Natural killer cell (primary cell): ENCODE data around the gene STK38L. TPM values are rescaled to one million over a fixed set of nuclear protein-coding genes. Genes with fewer than 3 reads are reported as not detected.

Experiments
- ATAC-seq, 3 donors: fragments of 150-1000 bp in 2 of 3; fragments of 200-7000 bp in 1 of 3; cut with Tn5 transposase; 1 replicate in 1 of 3; 2 replicates in 2 of 3; pipeline ENCODE4 v1.10.0; 2021; ENCODE audit warnings: mild to moderate bottlenecking in 2 of 3, moderate library complexity in 2 of 3
- DNase-seq, 2 donors: peaks; one replicate each; pipeline versions ENCODE4 v3.0.0 to v3.0.0-alpha.2; 2013 to 2021; ENCODE audit warnings: mixed read lengths in 1 of 2
- H3K27ac ChIP-seq: one replicate; pipeline ENCODE4 v1.5.1; 2013; ENCODE audit warnings: mild to moderate bottlenecking, low read length
- H3K27me3 ChIP-seq: one replicate; pipeline ENCODE4 v1.6.1; 2013; ENCODE audit warnings: low read length; ENCODE audit not compliant: control insufficient read depth, insufficient read depth
- H3K36me3 ChIP-seq: one replicate; pipeline ENCODE4 v1.6.1; 2013; ENCODE audit warnings: low read length; ENCODE audit not compliant: control insufficient read depth, insufficient read depth
- H3K4me1 ChIP-seq: one replicate; pipeline ENCODE4 v1.6.1; 2013; ENCODE audit warnings: low read length; ENCODE audit not compliant: control insufficient read depth, insufficient read depth
- H3K4me3 ChIP-seq: one replicate; pipeline ENCODE4 v1.5.1; 2013; ENCODE audit warnings: low read length
- H3K9me3 ChIP-seq: one replicate; pipeline ENCODE4 v1.6.1; 2013; ENCODE audit warnings: low read length; ENCODE audit not compliant: control insufficient read depth, insufficient read depth
- H3K27ac Mint-ChIP-seq, 2 donors: one replicate each; pipeline ENCODE4 v1.8.0; 2022; ENCODE audit warnings: mild to moderate bottlenecking in 2 of 2, mixed read lengths in 2 of 2, moderate library complexity in 1 of 2
- H3K27me3 Mint-ChIP-seq, 2 donors: one replicate each; pipeline ENCODE4 v1.8.0; 2022; ENCODE audit warnings: low read depth in 2 of 2, mixed read lengths in 2 of 2
- H3K36me3 Mint-ChIP-seq: one replicate; pipeline ENCODE4 v1.8.0; 2022; ENCODE audit warnings: mixed read lengths
- H3K4me1 Mint-ChIP-seq, 2 donors: one replicate each; pipeline ENCODE4 v1.8.0; 2022; ENCODE audit warnings: mixed read lengths in 2 of 2
- H3K4me3 Mint-ChIP-seq: one replicate; pipeline ENCODE4 v1.8.0; 2022; ENCODE audit warnings: mild to moderate bottlenecking, moderate library complexity, mixed read lengths
- H3K9me3 Mint-ChIP-seq, 2 donors: one replicate each; pipeline ENCODE4 v1.8.0; 2022; ENCODE audit warnings: mixed read lengths in 2 of 2
- CTCF ChIP-seq: fragments of 200-600 bp; IDR thresholded peaks from one replicate; pipeline ENCODE4 v1.8.0; 2022; ENCODE audit warnings: antibody characterized with exemption
- WGBS: methylation state at CpG from one replicate; pipeline ENCODE4 v1.1.7; 2013; ENCODE audit warnings: missing lambda C conversion rate; ENCODE audit not compliant: insufficient coverage; 5-methylcytosine and 5-hydroxymethylcytosine counted together
- intact Hi-C: fragments of 100-400 bp; cut with micrococcal nuclease; formaldehyde crosslinking; loops from one replicate; pipeline ENCODE4 v1.14.2; 2022
- total RNA-seq, 4 donors: library from RNA; stranded (reverse); fragments of 120-200 nt in 1 of 4; gene quantifications; one replicate each; pipeline versions ENCODE4 v1.2.3 to v1.2.4, GENCODE V29; 2013 to 2022

The STK38L gene
- total RNA-seq, 3 donors from 2014 or later (not counting 1 experiment from before 2014, with no cell fraction given), result 14.0 to 17.0 (median 15.0) TPM

DNA sequence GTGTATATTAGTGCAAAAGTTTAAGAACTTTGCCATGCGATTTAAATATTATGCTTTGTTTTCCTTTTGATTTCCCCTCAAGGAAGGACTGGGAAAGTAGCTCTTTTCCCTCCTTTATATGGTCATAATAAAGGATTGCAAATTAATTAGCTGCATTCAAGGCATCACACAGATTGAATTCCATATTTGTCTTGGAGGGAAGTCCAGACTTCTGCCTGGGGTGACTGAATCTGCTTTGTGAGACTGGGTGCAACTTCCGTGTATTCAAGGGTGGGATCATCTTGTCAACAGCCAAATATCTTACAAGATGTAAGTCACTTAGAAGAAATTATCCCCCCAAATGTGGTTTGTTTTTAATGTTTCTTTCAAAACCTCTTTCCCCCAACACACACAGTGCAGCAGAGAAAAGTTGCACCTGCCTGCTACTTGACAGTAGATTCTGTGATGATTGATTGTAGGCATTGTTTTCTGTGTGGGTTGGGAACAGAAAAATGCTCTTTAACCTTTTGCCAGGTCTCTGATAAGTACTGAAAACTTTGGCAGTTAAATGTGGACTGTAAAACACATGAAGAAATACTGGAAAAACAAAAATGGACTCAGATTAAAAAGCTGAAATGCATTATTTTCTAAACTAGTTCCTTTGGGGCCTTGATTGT, 28.4 kb downstream of the STK38L start:
- H3K36me3 Mint-ChIP-seq, result peaks cover 6% of the 10 kb centered on the region

GRCh38 chr12:27273114-27273513, 29.0 kb downstream of the STK38L start:
- intact Hi-C loops, result no loop called here
- Mint-ChIP-seq H3K9me3 (no peaks in the 10 kb centered on the region), H3K4me3 (no peak overlapping the region), H3K27ac (no peak overlapping the region), H3K27me3 (no peaks in the 10 kb centered on the region), H3K4me1 (peaks cover 15 to 24% of the 10 kb centered on the region in 2 donors), H3K36me3 (no peaks in the 10 kb centered on the region)
- TF ChIP-seq CTCF, result no peak
- Histone ChIP-seq H3K27me3 (no peaks in the 10 kb centered on the region), H3K4me3 (no peak overlapping the region), H3K4me1 (no peaks in the 10 kb centered on the region), H3K36me3 (no peaks in the 10 kb centered on the region), H3K27ac (no peak overlapping the region), H3K9me3 (no peaks in the 10 kb centered on the region)
- DNase-seq, result no peak
- no peak for ATAC-seq
- 90% methylated on average over 4 of the region's 5 CpGs for WGBS

More for the DNA sequence above, 28.4 kb downstream of the STK38L start:
- H3K27me3 ChIP-seq, result no peaks in the 10 kb centered on the region
- no peak overlapping the region for H3K4me3 Mint-ChIP-seq
- no peak for TF ChIP-seq CTCF
- H3K4me1 Mint-ChIP-seq, result peaks cover 15 to 24% of the 10 kb centered on the region in 2 donors
- intact Hi-C loops, result no loop called here
- no peak overlapping the region for H3K27ac ChIP-seq
- WGBS, result 100% methylated on average over 1 of the region's 2 CpGs
- H3K27ac Mint-ChIP-seq, result no peak overlapping the region
- H3K9me3 ChIP-seq, result no peaks in the 10 kb centered on the region
- no peaks in the 10 kb centered on the region for H3K36me3 ChIP-seq
- ATAC-seq (no peak), DNase-seq (no peak)
- no peaks in the 10 kb centered on the region for H3K27me3 Mint-ChIP-seq
- no peaks in the 10 kb centered on the region for H3K9me3 Mint-ChIP-seq
- H3K4me1 ChIP-seq, result no peaks in the 10 kb centered on the region
- H3K4me3 ChIP-seq, result no peak overlapping the region

DNA sequence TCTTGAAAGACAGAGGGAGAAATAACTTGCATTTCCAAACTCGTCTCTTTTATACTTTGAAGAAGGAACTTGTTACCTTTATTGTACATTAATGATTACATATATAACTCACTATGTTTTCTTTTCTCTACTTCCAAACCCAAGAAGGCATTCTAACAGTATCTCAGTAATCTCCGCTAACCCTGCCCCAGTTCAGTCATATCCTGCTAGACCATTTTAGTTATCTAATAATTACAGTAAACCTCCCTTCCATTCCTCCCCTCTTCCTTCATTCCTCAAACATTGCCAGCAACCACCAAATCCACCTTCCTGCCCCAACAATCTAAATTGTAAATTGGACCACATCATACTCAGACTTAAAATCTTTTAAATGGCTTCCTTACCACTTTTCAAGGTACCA, 30.6 kb downstream of the STK38L start:
- H3K27ac Mint-ChIP-seq, result no peak overlapping the region
- Histone ChIP-seq H3K4me3 (no peak overlapping the region), H3K27ac (no peak overlapping the region), H3K36me3 (no peaks in the 10 kb centered on the region), H3K27me3 (no peaks in the 10 kb centered on the region), H3K9me3 (no peaks in the 10 kb centered on the region), H3K4me1 (no peaks in the 10 kb centered on the region)
- no peak for TF ChIP-seq CTCF
- peaks cover 15 to 24% of the 10 kb centered on the region in 2 donors for H3K4me1 Mint-ChIP-seq
- ATAC-seq (no peak), DNase-seq (no peak)
- H3K9me3 Mint-ChIP-seq, result no peaks in the 10 kb centered on the region
- H3K27me3 Mint-ChIP-seq, result no peaks in the 10 kb centered on the region
- intact Hi-C loops, result no loop called here
- no peak overlapping the region for H3K4me3 Mint-ChIP-seq
- WGBS, result 97% methylated on average over 1 of the region's 2 CpGs
- H3K36me3 Mint-ChIP-seq, result no peaks in the 10 kb centered on the region

DNA sequence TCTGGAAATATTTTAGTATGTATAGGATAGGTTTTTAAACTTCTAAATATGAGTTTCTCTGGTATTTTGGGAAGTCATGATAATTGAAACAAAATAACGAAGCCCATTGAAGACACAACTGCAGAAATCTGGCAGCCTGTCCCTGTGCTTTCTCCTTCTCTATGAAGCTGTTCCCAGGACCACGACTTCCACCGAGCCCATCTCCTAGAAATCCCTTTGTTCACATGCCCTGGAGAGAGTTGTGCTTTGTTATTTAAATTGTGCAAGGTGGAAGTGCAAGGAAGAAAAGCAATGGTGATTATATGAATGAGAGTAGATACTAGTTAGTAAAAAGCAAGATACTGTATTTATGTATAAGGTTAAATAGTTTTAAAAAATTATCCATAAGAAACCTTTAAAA, 32.2 kb downstream of the STK38L start:
- no peak for TF ChIP-seq CTCF
- no peaks in the 10 kb centered on the region for H3K9me3 ChIP-seq
- no peaks in the 10 kb centered on the region for H3K36me3 ChIP-seq
- no peaks in the 10 kb centered on the region for H3K4me1 ChIP-seq
- Mint-ChIP-seq H3K9me3 (no peaks in the 10 kb centered on the region), H3K4me3 (no peak overlapping the region), H3K4me1 (peaks cover 15 to 24% of the 10 kb centered on the region in 2 donors), H3K36me3 (no peaks in the 10 kb centered on the region), H3K27me3 (no peaks in the 10 kb centered on the region), H3K27ac (no peak overlapping the region)
- no peak overlapping the region for H3K27ac ChIP-seq
- DNase-seq, result no peak
- no peaks in the 10 kb centered on the region for H3K27me3 ChIP-seq
- 95% methylated on average over 3 of the region's 3 CpGs for WGBS
- no peak for ATAC-seq
- intact Hi-C loops, result no loop called here
- H3K4me3 ChIP-seq, result no peak overlapping the region
